HuH-7.5 (cell line): ENCODE measurements around the gene RAB3GAP1.
"Not testable (repeated sequence)": the region's sequence is repeated elsewhere in the genome, so short reads cannot be mapped to it uniquely, and the experiment has no call there.

Experiments
- DNase-seq: peaks from one replicate; pipeline ENCODE4 v3.0.0; 2011; ENCODE audit warnings: low spot score

The RAB3GAP1 gene

GRCh38 chr2:135055182-135055786 lies 3.2 kb downstream of the RAB3GAP1 start:
- no peak for DNase-seq

- DNase-seq = no peak
Measured at GRCh38 chr2:135056790-135057189, 4.7 kb downstream of the RAB3GAP1 start.

GRCh38 chr2:135059577-135059976 lies 7.5 kb downstream of the RAB3GAP1 start:
- no peak for DNase-seq

GRCh38 chr2:135063210-135063609 lies 11.1 kb downstream of the RAB3GAP1 start:
- no peak for DNase-seq

- no peak for DNase-seq
Measured at GRCh38 chr2:135064149-135064548, 12.1 kb downstream of the RAB3GAP1 start.

GRCh38 chr2:135066710-135067109 lies 14.6 kb downstream of the RAB3GAP1 start:
- no peak for DNase-seq

GRCh38 chr2:135072125-135072997 lies 20.3 kb downstream of the RAB3GAP1 start:
- no peak for DNase-seq

- DNase-seq = no peak
Measured at GRCh38 chr2:135074216-135074615, 22.1 kb downstream of the RAB3GAP1 start.

- no peak for DNase-seq
Measured at GRCh38 chr2:135076556-135076955, 24.5 kb downstream of the RAB3GAP1 start.

GRCh38 chr2:135078417-135078816 lies 26.3 kb downstream of the RAB3GAP1 start:
- DNase-seq = no peak

- DNase-seq = no peak
Measured at GRCh38 chr2:135086222-135086621, 34.1 kb downstream of the RAB3GAP1 start.

- not testable (repeated sequence) for DNase-seq
Measured at GRCh38 chr2:135089597-135089996, 37.5 kb downstream of the RAB3GAP1 start.

- peak; percentile 23 for DNase-seq
Measured at GRCh38 chr2:135091681-135092080, 39.6 kb downstream of the RAB3GAP1 start.

- DNase-seq = no peak
Measured at GRCh38 chr2:135093193-135093592, 41.1 kb downstream of the RAB3GAP1 start.

- no peak for DNase-seq
Measured at GRCh38 chr2:135093670-135094330, 41.7 kb downstream of the RAB3GAP1 start.

- no peak for DNase-seq
Measured at GRCh38 chr2:135094508-135094907, 42.4 kb downstream of the RAB3GAP1 start.

- no peak for DNase-seq
Measured at GRCh38 chr2:135095591-135095990, 43.5 kb downstream of the RAB3GAP1 start.

GRCh38 chr2:135096665-135097446 lies 44.8 kb downstream of the RAB3GAP1 start:
- no peak for DNase-seq

- DNase-seq = no peak
Measured at GRCh38 chr2:135097532-135098231, 45.6 kb downstream of the RAB3GAP1 start.

- no peak for DNase-seq
Measured at GRCh38 chr2:135099802-135100483, 47.9 kb downstream of the RAB3GAP1 start.

GRCh38 chr2:135103843-135104242 lies 51.8 kb downstream of the RAB3GAP1 start:
- no peak for DNase-seq
